BJ (cell line): ENCODE measurements around the gene TMEM79. TPM values are rescaled to one million over a fixed set of nuclear protein-coding genes. Genes with fewer than 3 reads are reported as not detected.

ENCODE experiments used
- CTCF ChIA-PET: fragments of 350-600 bp; formaldehyde crosslinking; extraction: SDS; loops from one replicate; lab custom pipeline; 2021; ENCODE audit warnings: antibody characterized with exemption, inconsistent platforms; lab: Yijun Ruan, JAX
- POLR2A ChIA-PET: fragments of 300-600 bp; sonication (Branson Sonifier 250); formaldehyde crosslinking; extraction: SDS; loops from one replicate; lab custom pipeline; 2021; ENCODE audit warnings: antibody characterized with exemption; lab: Charles Lee
- DNase-seq: peaks from one replicate; pipeline ENCODE4 v3.0.0-alpha.2; 2011; ENCODE audit warnings: low read depth
- H3K27me3 ChIP-seq: 2 replicates; pipeline ENCODE4 v1.6.0; 2011; ENCODE audit warnings: low read length; ENCODE audit not compliant: control insufficient read depth, insufficient read depth
- H3K36me3 ChIP-seq: 2 replicates; pipeline ENCODE4 v1.5.1; 2011; ENCODE audit warnings: low read length; ENCODE audit not compliant: control insufficient read depth, insufficient read depth
- H3K4me3 ChIP-seq: 2 replicates; pipeline ENCODE4 v1.5.1; 2011; ENCODE audit warnings: low read depth, mild to moderate bottlenecking, control low read depth, low read length
- CTCF ChIP-seq: IDR thresholded peaks from 2 replicates; pipeline ENCODE4 v1.5.1; 2011; ENCODE audit warnings: low read depth, mild to moderate bottlenecking, control low read depth, inconsistent platforms, low read length, moderate library complexity; ENCODE audit not compliant: insufficient read depth
- polyA plus RNA-seq: library from polyadenylated mRNA; depleted of rRNA; stranded (reverse); fragments of >200 nt; gene quantifications from 2 replicates; pipeline ENCODE4 v1.2.3, GENCODE V29; 2011

Gene TMEM79
- polyA plus RNA-seq, 1 experiment: 3.3 TPM

- H3K36me3 ChIP-seq: peaks cover 62% of the 10 kb centered on the region
- no peak for TF ChIP-seq CTCF
- no peaks in the 10 kb centered on the region for H3K27me3 ChIP-seq
- H3K4me3 ChIP-seq: no peak overlapping the region
- CTCF ChIA-PET: interaction anchor here (0.7 to 2.5 kb wide), 2 partner anchors 108 to 157 kb away, joined by 3 to 6 read pairs; no protein-coding TSS in a partner anchor
- no peak for DNase-seq
- POLR2A ChIA-PET: no interaction called here
Observed at GRCh38 chr1:156253634-156254033, 30.5 kb upstream of the TMEM79 start.

GRCh38 chr1:156257711-156258110 lies 26.4 kb upstream of the TMEM79 start:
- POLR2A ChIA-PET: no interaction called here
- Histone ChIP-seq H3K27me3 (no peaks in the 10 kb centered on the region), H3K4me3 (no peak overlapping the region), H3K36me3 (peaks cover 55% of the 10 kb centered on the region)
- no peak for DNase-seq
- CTCF ChIA-PET: no interaction called here
- TF ChIP-seq CTCF: no peak

GRCh38 chr1:156258859-156259258 lies 25.3 kb upstream of the TMEM79 start:
- ChIA-PET CTCF (no interaction called here), POLR2A (no interaction called here)
- Histone ChIP-seq H3K36me3 (peaks cover 47% of the 10 kb centered on the region), H3K27me3 (no peaks in the 10 kb centered on the region), H3K4me3 (no peak overlapping the region)
- no peak for TF ChIP-seq CTCF
- no peak for DNase-seq

- Histone ChIP-seq H3K27me3 (no peaks in the 10 kb centered on the region), H3K36me3 (peaks cover 44% of the 10 kb centered on the region), H3K4me3 (no peak overlapping the region)
- DNase-seq: no peak
- no peak for TF ChIP-seq CTCF
- ChIA-PET POLR2A (no interaction called here), CTCF (interaction anchor here (1.5 kb wide), 1 partner anchor 9 kb away, joined by 3 read pairs; no protein-coding TSS in a partner anchor)
Observed at GRCh38 chr1:156259805-156260204, 24.3 kb upstream of the TMEM79 start.

- TF ChIP-seq CTCF: no peak
- ChIA-PET CTCF (interaction anchor here (0.7 to 1.5 kb wide), 4 partner anchors 8 to 170 kb away, joined by 3 to 4 read pairs (median 3); no protein-coding TSS in a partner anchor), POLR2A (no interaction called here)
- DNase-seq: no peak
- no peak overlapping the region for H3K4me3 ChIP-seq
- peaks cover 51% of the 10 kb centered on the region for H3K36me3 ChIP-seq
- H3K27me3 ChIP-seq: no peaks in the 10 kb centered on the region
Observed at GRCh38 chr1:156260896-156261295, 23.2 kb upstream of the TMEM79 start.
